Gastroesophageal sphincter (tissue), 4 donors: ENCODE measurements around the gene NR3C2. TPM values are rescaled to one million over a fixed set of nuclear protein-coding genes. Genes with fewer than 3 reads are reported as not detected.
A peak's percentile ranks its signal among the peaks of the same experiment; 100 is the strongest.

ENCODE experiments used
- ATAC-seq: fragments of 150-250 bp; one replicate; pipeline ENCODE4 v1.9.1; 2016; ENCODE audit warnings: mild to moderate bottlenecking, moderate library complexity
- H3K27ac ChIP-seq, 4 donors: fragments of 200-600 bp; sonication (generic) in 3 of 4; 1 replicate in 3 of 4; 2 replicates in 1 of 4; pipeline ENCODE4 v1.5.1; 2016 to 2019
- H3K27me3 ChIP-seq: fragments of 200-600 bp; sonication (generic); one replicate; pipeline ENCODE4 v1.5.1; 2019
- H3K36me3 ChIP-seq, 2 donors: fragments of 200-600 bp; sonication (generic); one replicate each; pipeline ENCODE4 v1.5.1; 2019; ENCODE audit warnings: control low read depth in 1 of 2
- H3K4me1 ChIP-seq, 3 donors: fragments of 200-600 bp; sonication (generic); 1 replicate in 2 of 3; 2 replicates in 1 of 3; pipeline ENCODE4 v1.5.1; 2016 to 2019; ENCODE audit warnings: control low read depth in 2 of 3
- H3K4me3 ChIP-seq, 2 donors: fragments of 200-600 bp; sonication (generic); one replicate each; pipeline ENCODE4 v1.5.1; 2019; ENCODE audit warnings: mild to moderate bottlenecking in 1 of 2, moderate library complexity in 1 of 2
- H3K9me3 ChIP-seq, 3 donors: fragments of 200-600 bp; sonication (generic); one replicate each; pipeline ENCODE4 v1.5.1; 2017 to 2019; ENCODE audit warnings: control low read depth in 2 of 3
- EP300 ChIP-seq: sonication (generic); formaldehyde crosslinking; IDR thresholded peaks from one replicate; pipeline ENCODE4 v1.6.1; 2017; ENCODE audit warnings: antibody characterized with exemption, mild to moderate bottlenecking
- POLR2A ChIP-seq, 2 donors: fragments of 450-650 bp; IDR thresholded peaks; one replicate each; pipeline ENCODE4 v1.6.1; 2017; ENCODE audit warnings: antibody characterized with exemption in 2 of 2, mild to moderate bottlenecking in 2 of 2, moderate library complexity in 1 of 2
- POLR2AphosphoS5 ChIP-seq: sonication (generic); formaldehyde crosslinking; IDR thresholded peaks from one replicate; pipeline ENCODE4 v1.6.1; 2017; ENCODE audit warnings: antibody characterized with exemption
- WGBS, 2 donors: methylation state at CpG; one replicate each; pipeline ENCODE4 v1.1.5; 2018; ENCODE audit warnings: low coverage in 1 of 2; 5-methylcytosine and 5-hydroxymethylcytosine counted together
- total RNA-seq, 4 donors: library from RNA; depleted of rRNA; stranded (reverse); fragments of >200 nt; gene quantifications; one replicate each; pipeline ENCODE4 v1.1.0, GENCODE V29; 2016
- TF ChIP-seq, protein P1 (sequence below), 4 experiments: fragments of 200-600 bp in 2 of 4; fragments of 450-650 bp in 2 of 4; sonication (generic) in 1 of 4; IDR thresholded peaks; one replicate each; pipeline ENCODE4 v1.5.1; 2017 to 2019; ENCODE audit warnings: antibody characterized with exemption in 4 of 4, mild to moderate bottlenecking in 2 of 4, moderate library complexity in 2 of 4

Gene NR3C2
- total RNA-seq, 4 donors from 2014 or later = 11.6 to 15.9 (median 13.9) TPM

DNA sequence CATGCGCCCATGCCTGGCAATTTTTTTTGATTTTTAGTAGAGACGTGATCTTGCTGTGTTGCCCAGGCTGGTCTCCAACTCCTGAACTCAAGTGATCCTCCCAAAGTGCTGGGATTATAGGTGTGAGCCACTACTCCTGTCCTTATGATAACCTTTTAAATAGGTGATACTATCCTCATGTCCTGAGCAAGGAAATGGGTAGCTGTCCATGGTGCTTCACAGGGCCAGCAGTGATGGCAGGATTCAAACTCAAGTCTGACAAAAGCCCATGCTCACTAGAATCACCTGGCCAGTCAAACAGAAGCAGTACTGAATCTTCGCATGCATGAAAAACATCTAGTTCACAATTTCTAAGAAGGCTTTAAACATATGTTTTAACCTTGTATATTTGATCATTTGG lies 235.1 kb downstream of the NR3C2 start:
- no peak for TF ChIP-seq POLR2A (IDR thresholded peaks at IDR 0.05)
- TF ChIP-seq, protein P1, sequence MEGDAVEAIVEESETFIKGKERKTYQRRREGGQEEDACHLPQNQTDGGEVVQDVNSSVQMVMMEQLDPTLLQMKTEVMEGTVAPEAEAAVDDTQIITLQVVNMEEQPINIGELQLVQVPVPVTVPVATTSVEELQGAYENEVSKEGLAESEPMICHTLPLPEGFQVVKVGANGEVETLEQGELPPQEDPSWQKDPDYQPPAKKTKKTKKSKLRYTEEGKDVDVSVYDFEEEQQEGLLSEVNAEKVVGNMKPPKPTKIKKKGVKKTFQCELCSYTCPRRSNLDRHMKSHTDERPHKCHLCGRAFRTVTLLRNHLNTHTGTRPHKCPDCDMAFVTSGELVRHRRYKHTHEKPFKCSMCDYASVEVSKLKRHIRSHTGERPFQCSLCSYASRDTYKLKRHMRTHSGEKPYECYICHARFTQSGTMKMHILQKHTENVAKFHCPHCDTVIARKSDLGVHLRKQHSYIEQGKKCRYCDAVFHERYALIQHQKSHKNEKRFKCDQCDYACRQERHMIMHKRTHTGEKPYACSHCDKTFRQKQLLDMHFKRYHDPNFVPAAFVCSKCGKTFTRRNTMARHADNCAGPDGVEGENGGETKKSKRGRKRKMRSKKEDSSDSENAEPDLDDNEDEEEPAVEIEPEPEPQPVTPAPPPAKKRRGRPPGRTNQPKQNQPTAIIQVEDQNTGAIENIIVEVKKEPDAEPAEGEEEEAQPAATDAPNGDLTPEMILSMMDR (IDR thresholded peaks at IDR 0.05) = no peak
- no peak for TF ChIP-seq POLR2AphosphoS5
- no peak for TF ChIP-seq EP300
- Histone ChIP-seq H3K36me3 (no peaks in the 10 kb centered on the region), H3K27ac (no peak overlapping the region), H3K4me1 (peaks cover 0 to 56% (median 5%) of the 10 kb centered on the region in 3 donors), H3K4me3 (no peak overlapping the region), H3K27me3 (no peaks in the 10 kb centered on the region), H3K9me3 (no peaks in the 10 kb centered on the region)
- WGBS, 2 donors = 72 to 100% methylated on average over 2 of the region's 3 CpGs
- ATAC-seq = no peak

DNA sequence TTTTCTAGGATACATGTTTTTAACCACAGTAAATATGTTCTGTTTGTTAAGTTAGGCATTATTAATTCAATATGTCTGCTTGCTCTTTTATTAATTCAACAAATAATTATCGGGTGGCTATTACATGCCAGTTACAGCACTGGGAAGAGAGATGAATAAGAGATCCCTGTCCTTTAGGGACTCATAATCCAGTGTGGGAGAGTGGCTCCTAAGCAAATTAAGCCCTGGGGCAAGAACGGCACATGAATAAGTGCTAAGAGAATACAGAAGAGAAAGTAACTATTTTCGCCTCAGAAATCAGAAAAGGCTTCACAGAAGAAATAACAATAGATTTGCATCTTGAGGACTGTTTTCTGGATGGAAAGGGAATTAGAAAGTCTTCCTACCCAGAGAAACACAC lies 236.7 kb downstream of the NR3C2 start:
- H3K27me3 ChIP-seq = no peaks in the 10 kb centered on the region
- no peak overlapping the region for H3K27ac ChIP-seq
- 86 to 90% methylated on average over 1 to 3 of the region's 3 CpGs for WGBS, 2 donors
- no peak for TF ChIP-seq POLR2A (IDR thresholded peaks at IDR 0.05)
- TF ChIP-seq, protein P1 (IDR thresholded peaks at IDR 0.05) = no peak
- TF ChIP-seq POLR2AphosphoS5 = no peak
- no peak for TF ChIP-seq EP300
- H3K4me3 ChIP-seq = no peak overlapping the region
- H3K9me3 ChIP-seq = no peaks in the 10 kb centered on the region
- H3K36me3 ChIP-seq = no peaks in the 10 kb centered on the region
- ATAC-seq = no peak
- peaks cover 0 to 41% (median 5%) of the 10 kb centered on the region in 3 donors for H3K4me1 ChIP-seq

DNA sequence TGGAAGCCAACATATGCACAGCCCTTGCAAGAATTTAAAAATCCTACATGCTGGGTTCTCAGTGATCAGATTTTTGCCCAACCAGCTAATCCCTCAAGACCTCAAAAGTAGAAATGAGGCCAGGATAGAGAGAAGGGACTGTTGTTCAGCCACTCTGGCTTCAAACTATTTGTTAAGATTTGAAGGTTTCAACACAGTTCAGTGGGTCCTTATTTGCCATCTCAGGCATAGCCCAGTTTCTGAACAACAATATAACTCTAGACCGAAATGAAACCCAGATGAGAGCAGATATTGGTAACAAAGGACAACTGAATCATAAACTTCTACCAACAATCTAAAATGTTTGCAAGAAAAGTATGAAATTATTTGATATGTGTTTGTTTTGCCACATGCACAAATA lies 237.3 kb downstream of the NR3C2 start:
- no peak for TF ChIP-seq EP300
- TF ChIP-seq POLR2A (IDR thresholded peaks at IDR 0.05) = no peak
- no peak for ATAC-seq

DNA sequence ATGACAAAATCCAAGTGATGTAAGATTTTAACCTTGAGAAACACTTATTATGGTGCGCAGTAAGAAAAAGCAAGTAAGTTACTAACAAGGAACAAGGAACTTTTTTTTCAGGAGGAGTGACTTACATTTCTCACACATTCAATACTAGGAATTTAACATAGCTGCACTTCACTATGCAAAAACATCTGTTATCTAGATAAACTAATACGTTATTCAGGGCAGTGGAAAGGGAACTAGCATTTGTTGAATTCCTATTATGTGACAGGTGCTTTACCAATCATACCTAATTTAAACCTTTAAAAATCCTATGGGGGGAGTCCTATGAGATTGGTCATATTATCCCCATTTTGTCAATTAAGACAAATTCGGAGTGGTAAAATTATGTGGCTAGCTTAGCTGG lies 238.0 kb downstream of the NR3C2 start:
- Histone ChIP-seq H3K9me3 (no peaks in the 10 kb centered on the region), H3K27me3 (no peaks in the 10 kb centered on the region), H3K4me3 (no peak overlapping the region), H3K27ac (peak overlapping the region in 1 of 4 donors; percentile 51), H3K4me1 (peaks cover 0 to 35% (median 5%) of the 10 kb centered on the region in 3 donors), H3K36me3 (no peaks in the 10 kb centered on the region)
- TF ChIP-seq, protein P1 (IDR thresholded peaks at IDR 0.05) = no peak
- TF ChIP-seq POLR2A (IDR thresholded peaks at IDR 0.05) = no peak
- no peak for ATAC-seq
- WGBS, 2 donors = 65 to 68% methylated on average over 3 of the region's 3 CpGs

More for the DNA sequence above, 237.3 kb downstream of the NR3C2 start:
- no peaks in the 10 kb centered on the region for H3K36me3 ChIP-seq
- H3K4me1 ChIP-seq = peaks cover 0 to 35% (median 5%) of the 10 kb centered on the region in 3 donors
- WGBS, 2 donors = 92 to 100% methylated on average over 1 of the region's 1 CpG
- H3K4me3 ChIP-seq = no peak overlapping the region
- no peaks in the 10 kb centered on the region for H3K27me3 ChIP-seq
- no peak overlapping the region for H3K27ac ChIP-seq
- no peaks in the 10 kb centered on the region for H3K9me3 ChIP-seq

DNA sequence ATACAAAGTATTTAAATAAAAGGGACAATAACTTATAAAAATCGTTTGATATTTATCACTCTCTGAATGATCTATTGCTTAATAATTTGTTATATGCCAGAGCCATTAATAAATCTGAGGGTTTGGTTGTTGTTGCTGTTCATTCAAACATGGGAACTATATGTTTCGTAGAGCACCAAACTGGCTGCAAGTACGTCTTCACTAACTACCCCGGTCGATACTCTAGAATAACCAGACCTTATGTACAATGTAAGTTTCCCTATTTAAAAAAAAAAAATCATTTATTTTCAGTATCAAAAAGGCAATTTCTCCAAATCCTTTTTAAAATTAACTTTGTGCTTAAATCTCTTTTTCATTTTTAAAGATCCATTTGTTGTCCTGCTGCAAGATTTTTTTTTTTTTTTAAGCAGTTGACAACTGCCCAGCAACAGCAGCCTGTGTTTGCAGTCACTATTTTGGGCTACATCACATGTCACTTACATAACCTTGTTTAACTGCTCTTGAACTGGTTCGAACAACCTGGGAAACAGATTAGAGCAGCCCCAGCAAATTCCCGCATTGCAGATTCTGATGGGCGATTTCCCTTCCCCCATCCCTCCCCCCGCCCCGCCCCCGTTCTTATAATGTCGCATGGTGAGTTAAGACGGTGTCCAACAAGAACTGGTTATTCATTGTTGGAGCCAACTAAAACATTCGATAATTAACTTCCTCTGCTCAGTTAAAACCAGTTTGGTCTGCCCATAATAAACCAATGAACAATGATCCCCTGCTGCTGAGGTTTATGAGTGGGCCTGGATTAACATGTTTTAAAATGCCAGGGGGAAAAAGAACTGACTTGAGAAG lies 238.9 kb downstream of the NR3C2 start:
- WGBS, 2 donors = 29 to 43% methylated on average over 12 of the region's 14 CpGs
- TF ChIP-seq EP300 (no peak), POLR2A (IDR thresholded peaks at IDR 0.05) (no peak), POLR2AphosphoS5 (no peak)
- TF ChIP-seq, protein P1 (IDR thresholded peaks at IDR 0.05) = no peak
- Histone ChIP-seq H3K27ac (peak overlapping the region in 2 of 4 donors; percentile 19 to 51), H3K27me3 (no peaks in the 10 kb centered on the region), H3K9me3 (no peaks in the 10 kb centered on the region), H3K4me1 (peaks cover 0 to 35% (median 5%) of the 10 kb centered on the region in 3 donors), H3K4me3 (peak overlapping the region in 1 of 2 donors; percentile 24), H3K36me3 (no peaks in the 10 kb centered on the region)
- ATAC-seq = no peak
